NB4 (cell line): ENCODE measurements around the gene SERPINB2.

Experiments used
- CTCF ChIP-seq: IDR thresholded peaks from one replicate; pipeline ENCODE4 v1.5.1; 2012; ENCODE audit warnings: low read depth, low read length
- MAX ChIP-seq: IDR thresholded peaks from 2 replicates; pipeline ENCODE4 v1.6.1; 2011; ENCODE audit warnings: low read depth, low read length
- POLR2A ChIP-seq: IDR thresholded peaks from 2 replicates; pipeline ENCODE4 v1.6.1; 2011; ENCODE audit warnings: mild to moderate bottlenecking; ENCODE audit not compliant: insufficient read length; ENCODE audit errors: extremely low read depth

GRCh38 chr18:63894106-63894772 lies 6.7 kb downstream of the SERPINB2 start:
- no peak for TF ChIP-seq CTCF
- no peak for TF ChIP-seq POLR2A
- no peak for TF ChIP-seq MAX
